Liver (tissue), 9 donors: ENCODE results near the gene ADAP1. TPM values are rescaled to one million over a fixed set of nuclear protein-coding genes. Genes with fewer than 3 reads are reported as not detected.
"Not testable (repeated sequence)": the region's sequence is repeated elsewhere in the genome, so short reads cannot be mapped to it uniquely, and the experiment has no call there.

ENCODE experiments used
- DNase-seq: peaks from one replicate; pipeline ENCODE4 v3.0.0-alpha.2; 2017; ENCODE audit warnings: low spot score
- H3K27ac ChIP-seq, 2 donors: one replicate each; pipeline ENCODE4 v1.7.0; 2013; ENCODE audit warnings: inconsistent platforms in 2 of 2, low read length in 2 of 2, control low read depth in 1 of 2, low read depth in 1 of 2, mild to moderate bottlenecking in 1 of 2
- H3K27me3 ChIP-seq, 4 donors: one replicate each; pipeline versions ENCODE4 v1.6.1 to v1.7.0; 2013; ENCODE audit warnings: low read length in 3 of 4, inconsistent platforms in 1 of 4, mild to moderate bottlenecking in 1 of 4, moderate library complexity in 1 of 4; ENCODE audit not compliant: control insufficient read depth in 4 of 4, insufficient read depth in 4 of 4
- H3K36me3 ChIP-seq, 4 donors: one replicate each; pipeline versions ENCODE4 v1.6.1 to v1.7.0; 2013; ENCODE audit warnings: low read length in 3 of 4, mild to moderate bottlenecking in 3 of 4, low read depth in 1 of 4, moderate library complexity in 1 of 4; ENCODE audit not compliant: control insufficient read depth in 4 of 4, insufficient read depth in 3 of 4
- H3K4me1 ChIP-seq, 4 donors: one replicate each; pipeline versions ENCODE4 v1.6.1 to v1.7.0; 2013; ENCODE audit warnings: low read length in 3 of 4, mild to moderate bottlenecking in 3 of 4, moderate library complexity in 1 of 4; ENCODE audit not compliant: control insufficient read depth in 4 of 4, insufficient read depth in 4 of 4
- H3K4me3 ChIP-seq, 3 donors: one replicate each; pipeline versions ENCODE4 v1.6.1 to v1.7.0; 2013; ENCODE audit warnings: low read length in 3 of 3, control low read depth in 1 of 3, low read depth in 1 of 3, mild to moderate bottlenecking in 1 of 3
- H3K9ac ChIP-seq, 2 donors: one replicate each; pipeline ENCODE4 v1.7.0; 2013; ENCODE audit warnings: low read length in 2 of 2, mild to moderate bottlenecking in 2 of 2, moderate library complexity in 2 of 2, control low read depth in 1 of 2, low read depth in 1 of 2
- H3K9me3 ChIP-seq, 4 donors: one replicate each; pipeline versions ENCODE4 v1.6.1 to v1.7.0; 2013; ENCODE audit warnings: low read length in 3 of 4; ENCODE audit not compliant: control insufficient read depth in 4 of 4
- EGR1 ChIP-seq, 2 donors: IDR thresholded peaks; 2 replicates each; pipeline ENCODE4 v1.6.1; 2016 to 2018; ENCODE audit warnings: antibody characterized with exemption in 2 of 2, low read depth in 2 of 2
- FOXA1 ChIP-seq: IDR thresholded peaks from 2 replicates; pipeline ENCODE4 v1.6.1; 2016; ENCODE audit warnings: antibody characterized with exemption
- HNF4G ChIP-seq: IDR thresholded peaks from 2 replicates; pipeline ENCODE4 v1.6.1; 2016; ENCODE audit warnings: antibody characterized with exemption
- NR2F2 ChIP-seq: IDR thresholded peaks from 2 replicates; pipeline ENCODE4 v1.6.1; 2016; ENCODE audit warnings: antibody characterized with exemption
- REST ChIP-seq: IDR thresholded peaks from 2 replicates; pipeline ENCODE4 v1.6.1; 2016; ENCODE audit warnings: antibody characterized with exemption, mild to moderate bottlenecking
- RXRA ChIP-seq, 2 donors: IDR thresholded peaks; 2 replicates each; pipeline ENCODE4 v1.6.1; 2017 to 2018; ENCODE audit warnings: antibody characterized with exemption in 2 of 2, mild to moderate bottlenecking in 1 of 2
- whole genome bisulfite sequencing: extraction: QIAGEN DNeasy Blood & Tissue Kit; methylation state at CpG from one replicate; pipeline ENCODE4 v1.1.7; 2013; 5-methylcytosine and 5-hydroxymethylcytosine counted together
- polyA plus RNA-seq, 2 donors: library from polyadenylated mRNA; stranded (reverse) in 1 of 2; unstranded in 1 of 2; fragments of 200-250 nt in 1 of 2; fragments of >200 nt in 1 of 2; fragmentation: Nextera tagmentation in 1 of 2; extraction: Ambion mirVana in 1 of 2; gene quantifications; one replicate each; pipeline versions ENCODE4 v1.2.1 to v1.2.3, GENCODE V29; 2013 to 2015
- total RNA-seq, 2 donors: library from RNA; depleted of rRNA; stranded (reverse); fragments of >200 nt; gene quantifications; one replicate each; pipeline ENCODE4 v1.2.3, GENCODE V29; 2014
- TF ChIP-seq, protein P1 (sequence below): IDR thresholded peaks from 2 replicates; pipeline ENCODE4 v1.6.1; 2016; ENCODE audit warnings: antibody characterized with exemption
- TF ChIP-seq, protein P2 (sequence below): fragments of 150-350 bp; IDR thresholded peaks from 2 replicates; pipeline ENCODE4 v1.5.1; 2017; ENCODE audit warnings: improper control_type of control experiment, low read depth, low read length; ENCODE audit not compliant: missing input control
- donor health status: healthy.
- donor health status: healthy.
- donor health status: healthy.
- donor health status: healthy.
- donor health status: healthy.

The ADAP1 gene, protein sequence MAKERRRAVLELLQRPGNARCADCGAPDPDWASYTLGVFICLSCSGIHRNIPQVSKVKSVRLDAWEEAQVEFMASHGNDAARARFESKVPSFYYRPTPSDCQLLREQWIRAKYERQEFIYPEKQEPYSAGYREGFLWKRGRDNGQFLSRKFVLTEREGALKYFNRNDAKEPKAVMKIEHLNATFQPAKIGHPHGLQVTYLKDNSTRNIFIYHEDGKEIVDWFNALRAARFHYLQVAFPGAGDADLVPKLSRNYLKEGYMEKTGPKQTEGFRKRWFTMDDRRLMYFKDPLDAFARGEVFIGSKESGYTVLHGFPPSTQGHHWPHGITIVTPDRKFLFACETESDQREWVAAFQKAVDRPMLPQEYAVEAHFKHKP
- total RNA-seq (1 to 10 TPM; 3.2 to 3.7 TPM), polyA plus RNA-seq (1 to 10 TPM in 1 of 2 donors, under 1 TPM in 1; 0.46 to 2.2 TPM)

DNA sequence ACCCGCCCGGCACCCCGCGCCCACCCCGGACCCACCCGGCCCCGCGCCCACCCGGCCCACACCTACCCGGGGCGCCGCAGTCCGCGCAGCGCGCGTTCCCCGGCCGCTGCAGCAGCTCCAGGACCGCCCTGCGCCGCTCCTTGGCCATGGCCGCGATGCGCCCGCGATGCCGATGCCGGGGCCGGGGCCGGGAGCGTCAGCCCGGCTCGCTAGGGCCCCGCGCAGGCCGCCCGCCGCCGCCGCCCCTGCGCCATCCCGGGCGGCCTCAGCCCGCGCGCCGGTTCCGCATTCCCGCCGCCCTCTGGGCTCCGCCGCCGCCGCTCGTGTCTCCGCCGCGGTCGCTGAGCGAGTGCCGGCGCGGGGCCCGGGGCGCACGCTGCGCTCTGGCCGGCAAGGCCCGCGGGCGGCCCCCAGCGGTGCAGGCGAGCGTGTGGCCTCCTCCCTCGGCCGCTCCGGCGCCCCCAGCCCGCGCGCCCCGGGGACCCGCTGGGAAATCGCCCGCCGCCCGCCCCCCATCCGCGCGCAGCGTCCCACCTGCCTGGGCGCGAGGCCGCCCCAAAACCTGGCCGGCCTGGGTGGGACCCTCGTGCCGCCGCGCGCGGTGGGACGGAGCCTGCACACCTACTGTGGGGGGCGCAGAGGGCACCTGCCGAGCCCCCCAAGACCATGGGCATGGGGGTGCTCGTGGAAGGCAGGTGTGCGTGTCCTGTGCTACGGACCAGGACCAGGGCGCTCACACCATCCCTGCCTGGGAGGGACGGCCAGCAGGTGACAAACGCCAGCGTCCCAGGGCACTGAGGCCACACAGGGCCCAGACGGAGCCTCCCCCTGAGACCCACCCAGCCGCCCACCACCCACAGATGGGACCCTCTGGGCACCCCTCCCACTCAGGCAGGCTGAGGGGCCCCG lies at the start of gene ADAP1:
Gene ADAP1, minus strand, starts transcription at position 351 of the 909 bp plus-strand sequence. Its CDS starts 203 bp downstream, at position 148.
- H3K27me3 ChIP-seq: peaks cover 0 to 4% (median 1%) of the 10 kb centered on the region in 4 donors

GRCh38 chr7:1002445-1002844 lies 48.0 kb upstream of the ADAP1 start:
- H3K27me3 ChIP-seq, H3K9ac ChIP-seq, H3K27ac ChIP-seq, H3K4me3 ChIP-seq, H3K9me3 ChIP-seq, H3K36me3 ChIP-seq, H3K4me1 ChIP-seq, DNase-seq: not testable (repeated sequence)
- WGBS: 98% methylated on average over 7 of the region's 7 CpGs

More for the DNA sequence above, at the start of gene ADAP1:
- no peak for DNase-seq
- Histone ChIP-seq H3K9me3 (no peaks in the 10 kb centered on the region), H3K36me3 (no peaks in the 10 kb centered on the region), H3K9ac (no peak within 1 kb of the TSS), H3K27ac (no peak within 1 kb of the TSS), H3K4me1 (peaks cover 0 to 8% (median 3%) of the 10 kb centered on the region in 4 donors), H3K4me3 (peak within 1 kb of the TSS in 1 of 3 donors; percentile 71)
- 10% methylated on average over 115 of the region's 115 CpGs for WGBS
- TF ChIP-seq HNF4G: no peak
- TF ChIP-seq FOXA1: no peak
- TF ChIP-seq, protein P1, sequence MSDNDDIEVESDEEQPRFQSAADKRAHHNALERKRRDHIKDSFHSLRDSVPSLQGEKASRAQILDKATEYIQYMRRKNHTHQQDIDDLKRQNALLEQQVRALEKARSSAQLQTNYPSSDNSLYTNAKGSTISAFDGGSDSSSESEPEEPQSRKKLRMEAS: no peak
- no peak for TF ChIP-seq REST
- no peak for TF ChIP-seq EGR1 (IDR thresholded peaks at IDR 0.05; ENCODE audit: low read depth in 2 of 2)
- no peak for TF ChIP-seq NR2F2
- TF ChIP-seq, protein P2, sequence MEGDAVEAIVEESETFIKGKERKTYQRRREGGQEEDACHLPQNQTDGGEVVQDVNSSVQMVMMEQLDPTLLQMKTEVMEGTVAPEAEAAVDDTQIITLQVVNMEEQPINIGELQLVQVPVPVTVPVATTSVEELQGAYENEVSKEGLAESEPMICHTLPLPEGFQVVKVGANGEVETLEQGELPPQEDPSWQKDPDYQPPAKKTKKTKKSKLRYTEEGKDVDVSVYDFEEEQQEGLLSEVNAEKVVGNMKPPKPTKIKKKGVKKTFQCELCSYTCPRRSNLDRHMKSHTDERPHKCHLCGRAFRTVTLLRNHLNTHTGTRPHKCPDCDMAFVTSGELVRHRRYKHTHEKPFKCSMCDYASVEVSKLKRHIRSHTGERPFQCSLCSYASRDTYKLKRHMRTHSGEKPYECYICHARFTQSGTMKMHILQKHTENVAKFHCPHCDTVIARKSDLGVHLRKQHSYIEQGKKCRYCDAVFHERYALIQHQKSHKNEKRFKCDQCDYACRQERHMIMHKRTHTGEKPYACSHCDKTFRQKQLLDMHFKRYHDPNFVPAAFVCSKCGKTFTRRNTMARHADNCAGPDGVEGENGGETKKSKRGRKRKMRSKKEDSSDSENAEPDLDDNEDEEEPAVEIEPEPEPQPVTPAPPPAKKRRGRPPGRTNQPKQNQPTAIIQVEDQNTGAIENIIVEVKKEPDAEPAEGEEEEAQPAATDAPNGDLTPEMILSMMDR: peak; percentile 9
- TF ChIP-seq RXRA (IDR thresholded peaks at IDR 0.05): no peak

GRCh38 chr7:1002026-1002425 lies 47.5 kb upstream of the ADAP1 start:
- H3K9me3 ChIP-seq, H3K4me1 ChIP-seq, H3K4me3 ChIP-seq, H3K27ac ChIP-seq, DNase-seq, H3K36me3 ChIP-seq, H3K9ac ChIP-seq, H3K27me3 ChIP-seq: not testable (repeated sequence)
- 97% methylated on average over 4 of the region's 4 CpGs for WGBS

- H3K36me3 ChIP-seq, H3K9ac ChIP-seq, H3K4me1 ChIP-seq, H3K4me3 ChIP-seq, H3K27ac ChIP-seq, DNase-seq, H3K9me3 ChIP-seq, H3K27me3 ChIP-seq: not testable (repeated sequence)
- 97% methylated on average over 14 of the region's 14 CpGs for WGBS
Measured at GRCh38 chr7:1001069-1001770, 46.7 kb upstream of the ADAP1 start.
